ENCODE measurements around the gene ANP32E.
"Not testable (repeated sequence)": the region's sequence is repeated elsewhere in the genome, so short reads cannot be mapped to it uniquely, and the experiment has no call there.

The ANP32E gene

GRCh38 chr1:150213170-150214098 lies 22.5 kb downstream of the ANP32E start:
- Mint-ChIP-seq H3K4me3 (peak overlapping the region; percentile 87), H3K9me3 (no peaks in the 10 kb centered on the region), H3K4me1 (ENCODE audit: low read depth) (peaks cover 14% of the 10 kb centered on the region), H3K36me3 (ENCODE audit: low read depth) (peaks cover 4% of the 10 kb centered on the region), H3K27me3 (ENCODE audit: low read depth) (no peaks in the 10 kb centered on the region), H3K27ac (peak overlapping the region; percentile 95)
- peak; percentile 91 for DNase-seq (ENCODE audit: low spot score)

GRCh38 chr1:150212070-150212469 lies 23.8 kb downstream of the ANP32E start:
- no peaks in the 10 kb centered on the region for H3K27me3 Mint-ChIP-seq (ENCODE audit: low read depth)
- no peak overlapping the region for H3K27ac Mint-ChIP-seq
- H3K9me3 Mint-ChIP-seq = no peaks in the 10 kb centered on the region
- no peak for DNase-seq (ENCODE audit: low spot score)
- peaks cover 1% of the 10 kb centered on the region for H3K36me3 Mint-ChIP-seq (ENCODE audit: low read depth)
- peaks cover 14% of the 10 kb centered on the region for H3K4me1 Mint-ChIP-seq (ENCODE audit: low read depth)
- H3K4me3 Mint-ChIP-seq = no peak overlapping the region

- DNase-seq (ENCODE audit: low spot score) = no peak
- no peaks in the 10 kb centered on the region for H3K9me3 Mint-ChIP-seq
- peaks cover 1% of the 10 kb centered on the region for H3K36me3 Mint-ChIP-seq (ENCODE audit: low read depth)
- peaks cover 3% of the 10 kb centered on the region for H3K27me3 Mint-ChIP-seq (ENCODE audit: low read depth)
- peaks cover 14% of the 10 kb centered on the region for H3K4me1 Mint-ChIP-seq (ENCODE audit: low read depth)
- no peak overlapping the region for H3K4me3 Mint-ChIP-seq
- H3K27ac Mint-ChIP-seq = no peak overlapping the region
These were observed 25.2 kb downstream of the ANP32E start for GRCh38 chr1:150210706-150211105.

DNA sequence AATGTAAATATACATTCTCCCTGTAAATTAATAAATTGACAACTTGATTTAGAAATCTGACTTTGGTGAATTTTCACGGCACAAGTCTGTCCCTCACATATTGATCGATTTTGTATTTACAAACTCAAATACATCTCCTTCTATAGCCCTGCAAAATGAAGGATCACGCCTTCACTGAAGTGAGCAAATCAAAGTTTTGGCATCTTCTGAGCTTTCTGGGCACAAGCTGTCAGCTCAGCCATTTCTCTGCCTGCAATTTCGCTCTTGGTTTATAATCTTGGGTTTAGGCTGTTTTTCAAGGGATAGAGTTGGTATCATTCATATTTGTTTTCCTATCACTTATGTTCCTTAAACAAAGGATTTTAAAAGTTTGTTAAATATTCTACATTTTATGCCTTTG lies 25.8 kb downstream of the ANP32E start:
- Mint-ChIP-seq H3K9me3 (no peaks in the 10 kb centered on the region), H3K27ac (no peak overlapping the region), H3K36me3 (ENCODE audit: low read depth) (peaks cover under 1% of the 10 kb centered on the region), H3K27me3 (ENCODE audit: low read depth) (peaks cover 7% of the 10 kb centered on the region), H3K4me3 (no peak overlapping the region), H3K4me1 (ENCODE audit: low read depth) (peaks cover 14% of the 10 kb centered on the region)
- DNase-seq (ENCODE audit: low spot score) = no peak

GRCh38 chr1:150208460-150208859 lies 27.5 kb downstream of the ANP32E start:
- H3K9me3 Mint-ChIP-seq; H3K27me3 Mint-ChIP-seq (ENCODE audit: low read depth); H3K36me3 Mint-ChIP-seq (ENCODE audit: low read depth); DNase-seq (ENCODE audit: low spot score); H3K4me3 Mint-ChIP-seq; H3K4me1 Mint-ChIP-seq (ENCODE audit: low read depth); H3K27ac Mint-ChIP-seq: not testable (repeated sequence)

DNA sequence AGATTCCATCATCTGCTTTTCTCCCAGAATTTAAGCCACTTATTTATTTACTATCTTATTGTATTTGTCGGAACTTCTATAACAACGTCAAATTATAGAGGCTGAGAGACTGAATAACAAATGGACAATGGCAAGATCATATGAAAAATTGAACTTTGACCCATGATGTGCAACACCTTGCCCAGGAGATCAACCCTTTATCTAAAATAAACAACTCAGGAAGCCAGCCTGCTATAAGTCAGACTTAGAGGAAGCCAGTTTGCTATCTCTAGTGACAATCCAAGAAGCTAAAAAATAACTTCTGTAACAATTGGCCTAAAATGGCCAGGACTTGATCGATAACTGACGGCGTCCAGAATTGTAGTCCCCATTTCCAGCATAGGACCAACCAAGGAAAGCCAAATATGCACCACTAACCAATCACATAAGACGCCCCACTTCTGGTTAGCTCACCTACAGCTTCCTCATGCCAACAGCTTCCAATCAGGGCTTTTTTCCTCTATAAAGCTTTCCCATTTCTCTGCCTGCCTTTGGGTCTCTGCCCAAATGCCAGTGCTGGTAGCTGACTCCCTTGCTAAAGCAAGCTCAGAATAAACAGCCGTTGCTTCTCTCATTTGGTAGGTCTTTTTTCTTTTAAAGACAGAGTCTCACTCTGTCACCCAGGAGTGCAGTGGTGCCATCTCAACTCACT lies 28.5 kb downstream of the ANP32E start:
- no peak for DNase-seq (ENCODE audit: low spot score)
- Mint-ChIP-seq H3K4me1 (ENCODE audit: low read depth) (no peaks in the 10 kb centered on the region), H3K9me3 (no peaks in the 10 kb centered on the region), H3K36me3 (ENCODE audit: low read depth) (no peaks in the 10 kb centered on the region), H3K4me3 (no peak overlapping the region), H3K27me3 (ENCODE audit: low read depth) (peaks cover 7% of the 10 kb centered on the region), H3K27ac (no peak overlapping the region)

DNA sequence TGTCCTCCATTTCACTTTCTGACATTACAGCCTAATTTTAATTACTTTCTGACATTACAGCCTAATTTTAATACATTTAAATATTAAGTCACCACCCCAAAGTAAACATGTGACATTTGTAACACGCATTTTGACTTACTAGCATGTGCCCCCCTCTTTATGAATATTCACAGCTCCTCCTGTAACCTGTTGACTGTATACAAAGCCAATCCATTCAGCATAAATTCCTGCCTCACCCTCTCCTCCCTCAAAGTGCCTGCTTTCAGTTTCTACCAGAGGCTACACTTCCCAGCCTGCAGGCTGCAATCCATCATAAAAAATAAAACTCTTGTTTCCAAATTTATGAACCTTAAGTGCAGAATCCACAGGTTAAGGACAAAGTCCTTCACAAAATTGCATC lies 39.5 kb downstream of the ANP32E start:
- H3K36me3 Mint-ChIP-seq (ENCODE audit: low read depth) = no peaks in the 10 kb centered on the region
- H3K4me3 Mint-ChIP-seq = no peak overlapping the region
- no peak overlapping the region for H3K27ac Mint-ChIP-seq
- DNase-seq (ENCODE audit: low spot score) = no peak
- H3K27me3 Mint-ChIP-seq (ENCODE audit: low read depth) = peaks cover 28% of the 10 kb centered on the region
- no peaks in the 10 kb centered on the region for H3K9me3 Mint-ChIP-seq
- H3K4me1 Mint-ChIP-seq (ENCODE audit: low read depth) = no peaks in the 10 kb centered on the region

DNA sequence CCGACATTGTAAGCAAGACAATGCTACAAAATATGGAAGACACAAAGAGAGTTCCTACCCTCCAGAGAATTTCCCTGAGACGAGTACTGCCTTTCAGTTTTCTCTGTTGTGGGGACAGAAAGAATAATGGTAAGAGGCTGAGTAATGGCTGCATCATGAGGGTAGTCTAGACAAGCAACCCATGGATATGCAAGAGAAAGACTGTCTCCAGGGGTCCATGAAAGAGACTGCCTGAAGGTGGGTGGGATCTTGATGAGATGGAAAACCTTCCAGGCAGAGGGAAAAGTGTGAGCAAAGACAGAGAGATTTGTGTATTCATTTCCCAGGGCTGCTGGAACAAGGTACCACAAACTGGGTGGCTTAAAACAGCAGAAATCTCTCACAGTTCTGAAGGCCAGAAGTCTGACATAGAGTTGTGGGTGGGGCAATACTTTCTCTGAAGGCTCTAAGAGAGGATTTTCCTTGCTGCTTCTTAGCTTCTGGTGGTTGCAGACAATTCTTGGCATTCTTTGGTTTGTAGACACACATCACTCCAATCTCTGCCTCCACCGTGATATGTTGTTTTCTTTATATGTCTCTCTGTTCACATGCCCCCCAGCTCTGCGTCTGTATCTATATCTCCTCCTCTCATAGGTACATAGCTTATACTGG lies 41.4 kb downstream of the ANP32E start:
- H3K4me3 Mint-ChIP-seq = no peak overlapping the region
- no peaks in the 10 kb centered on the region for H3K4me1 Mint-ChIP-seq (ENCODE audit: low read depth)
- no peaks in the 10 kb centered on the region for H3K36me3 Mint-ChIP-seq (ENCODE audit: low read depth)
- H3K27me3 Mint-ChIP-seq (ENCODE audit: low read depth) = peaks cover 31% of the 10 kb centered on the region
- no peaks in the 10 kb centered on the region for H3K9me3 Mint-ChIP-seq
- H3K27ac Mint-ChIP-seq = no peak overlapping the region
- DNase-seq (ENCODE audit: low spot score) = no peak

DNA sequence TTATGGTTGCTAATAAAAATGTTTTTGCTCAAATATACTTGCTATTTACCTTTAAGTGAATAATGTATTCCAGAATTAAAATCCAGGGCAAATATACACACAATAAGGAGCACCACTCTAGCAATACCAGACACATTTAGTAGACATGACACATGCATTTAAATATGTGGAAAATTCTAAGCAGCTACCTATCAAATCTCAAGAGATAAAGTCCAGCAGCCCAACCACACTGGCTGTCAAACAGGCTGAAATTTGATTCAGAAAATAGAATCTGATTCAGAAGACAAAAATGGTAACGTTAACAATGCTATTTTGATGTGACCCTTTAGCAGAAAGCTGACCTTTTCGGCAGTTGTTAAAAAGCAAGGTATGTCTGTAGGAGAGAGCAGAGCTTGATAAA lies 43.9 kb downstream of the ANP32E start:
- no peak overlapping the region for H3K4me3 Mint-ChIP-seq
- H3K27ac Mint-ChIP-seq = no peak overlapping the region
- H3K27me3 Mint-ChIP-seq (ENCODE audit: low read depth) = peaks cover 21% of the 10 kb centered on the region
- H3K9me3 Mint-ChIP-seq = no peaks in the 10 kb centered on the region
- H3K4me1 Mint-ChIP-seq (ENCODE audit: low read depth) = peaks cover 7% of the 10 kb centered on the region
- DNase-seq (ENCODE audit: low spot score) = no peak
- H3K36me3 Mint-ChIP-seq (ENCODE audit: low read depth) = no peaks in the 10 kb centered on the region

DNA sequence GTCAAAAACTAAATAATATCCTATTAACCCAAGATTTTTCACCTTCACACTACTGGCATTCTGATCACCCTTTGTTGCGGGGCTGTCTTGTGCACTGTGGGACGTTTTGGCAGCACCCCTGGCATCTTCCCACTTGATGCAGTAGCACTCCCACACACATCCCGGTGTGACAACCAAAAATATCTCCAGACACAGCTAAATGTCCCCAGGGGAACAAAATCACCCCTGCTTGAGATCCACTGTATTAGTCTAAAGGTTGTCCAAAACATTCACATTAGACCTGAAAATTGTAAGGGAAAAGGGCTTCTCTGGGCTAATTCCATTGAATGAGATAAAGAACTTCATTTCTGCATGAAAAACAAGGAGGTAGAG lies 48.4 kb downstream of the ANP32E start:
- Mint-ChIP-seq H3K4me3 (no peak overlapping the region), H3K27ac (no peak overlapping the region), H3K4me1 (ENCODE audit: low read depth) (peaks cover 11% of the 10 kb centered on the region), H3K27me3 (ENCODE audit: low read depth) (peaks cover 7% of the 10 kb centered on the region), H3K9me3 (no peaks in the 10 kb centered on the region), H3K36me3 (ENCODE audit: low read depth) (no peaks in the 10 kb centered on the region)
- DNase-seq (ENCODE audit: low spot score) = no peak

- peak overlapping the region; percentile 45 for H3K27ac Mint-ChIP-seq
- no peak for DNase-seq (ENCODE audit: low spot score)
These were observed 48.9 kb downstream of the ANP32E start for GRCh38 chr1:150186789-150187559.

GRCh38 chr1:150186438-150186788 lies 49.5 kb downstream of the ANP32E start:
- not testable (repeated sequence) for H3K27ac Mint-ChIP-seq; DNase-seq (ENCODE audit: low spot score); H3K4me3 Mint-ChIP-seq; H3K36me3 Mint-ChIP-seq (ENCODE audit: low read depth); H3K27me3 Mint-ChIP-seq (ENCODE audit: low read depth); H3K9me3 Mint-ChIP-seq
- H3K4me1 Mint-ChIP-seq (ENCODE audit: low read depth) = peaks cover 11% of the 10 kb centered on the region

More at GRCh38 chr1:150186789-150187559, 48.9 kb downstream of the ANP32E start:
- Mint-ChIP-seq H3K27me3 (ENCODE audit: low read depth) (peaks cover 7% of the 10 kb centered on the region), H3K4me1 (ENCODE audit: low read depth) (peaks cover 11% of the 10 kb centered on the region), H3K4me3 (peak overlapping the region; percentile 38), H3K36me3 (ENCODE audit: low read depth) (no peaks in the 10 kb centered on the region), H3K9me3 (no peaks in the 10 kb centered on the region)

DNA sequence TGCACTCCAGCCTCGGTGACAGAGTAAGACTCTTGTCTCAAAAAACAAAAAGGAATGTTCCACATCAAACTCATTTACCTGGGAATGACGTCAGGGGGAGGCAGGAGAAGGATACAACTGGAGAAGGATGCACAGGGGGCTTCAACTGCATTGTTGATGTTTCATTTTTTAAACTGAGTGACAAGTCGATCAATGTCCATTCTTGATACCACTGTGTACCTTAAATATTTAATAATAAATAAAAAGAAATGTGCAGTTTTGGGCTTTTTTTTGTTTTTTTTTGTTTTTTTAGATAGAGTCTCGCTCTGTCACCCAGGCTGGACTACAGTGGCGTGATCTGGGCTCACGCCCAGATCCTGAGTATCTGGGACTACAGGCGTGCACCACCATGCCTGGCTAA lies 50.4 kb downstream of the ANP32E start:
- no peak overlapping the region for H3K4me3 Mint-ChIP-seq
- no peak for DNase-seq (ENCODE audit: low spot score)
- H3K4me1 Mint-ChIP-seq (ENCODE audit: low read depth) = peaks cover 11% of the 10 kb centered on the region
- peaks cover 7% of the 10 kb centered on the region for H3K27me3 Mint-ChIP-seq (ENCODE audit: low read depth)
- no peak overlapping the region for H3K27ac Mint-ChIP-seq
- no peaks in the 10 kb centered on the region for H3K9me3 Mint-ChIP-seq
- H3K36me3 Mint-ChIP-seq (ENCODE audit: low read depth) = no peaks in the 10 kb centered on the region

Measured in T-helper 2 cell treated with Interferon-gamma antibody and Interleukin-4, amounts not matched to agents 5 μg/mL and 100 μg/mL, for 36 hours (primary cell).